Activated CD4-positive, CD25-positive, alpha-beta regulatory T cell treated with anti-CD3 and anti-CD28 coated beads, Interleukin-2, amount 50 U/mL, for 16 hours (primary cell): ENCODE results near the gene RASSF8.
A peak's percentile ranks its signal among the peaks of the same experiment; 100 is the strongest.

Experiments used
- DNase-seq: peaks from one replicate; pipeline ENCODE4 v3.0.0-alpha.2; 2020; ENCODE audit warnings: low read depth, low spot score

The RASSF8 gene

GRCh38 chr12:26102953-26103352 lies 144.5 kb downstream of the RASSF8 start:
- DNase-seq, result no peak

DNA sequence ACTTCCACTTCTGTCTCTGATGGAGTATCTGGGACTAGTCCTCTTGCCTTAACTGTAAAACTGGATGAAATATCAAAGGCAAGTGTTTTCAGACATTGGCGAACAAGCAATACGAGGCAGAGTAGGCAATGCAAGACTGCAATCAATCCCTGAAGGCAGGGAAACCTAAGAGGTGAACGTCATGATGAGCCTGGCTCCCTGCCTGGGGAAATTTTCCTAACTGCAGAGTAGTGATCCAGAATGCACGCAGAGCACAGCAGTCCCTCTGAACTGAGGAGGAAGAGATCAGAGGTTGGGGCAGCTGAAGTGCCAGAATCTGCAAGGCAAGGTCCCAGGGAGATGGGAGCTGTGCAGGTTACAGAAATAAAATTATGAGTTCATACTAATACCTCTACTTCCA lies 147.9 kb downstream of the RASSF8 start:
- DNase-seq, result no peak

DNA sequence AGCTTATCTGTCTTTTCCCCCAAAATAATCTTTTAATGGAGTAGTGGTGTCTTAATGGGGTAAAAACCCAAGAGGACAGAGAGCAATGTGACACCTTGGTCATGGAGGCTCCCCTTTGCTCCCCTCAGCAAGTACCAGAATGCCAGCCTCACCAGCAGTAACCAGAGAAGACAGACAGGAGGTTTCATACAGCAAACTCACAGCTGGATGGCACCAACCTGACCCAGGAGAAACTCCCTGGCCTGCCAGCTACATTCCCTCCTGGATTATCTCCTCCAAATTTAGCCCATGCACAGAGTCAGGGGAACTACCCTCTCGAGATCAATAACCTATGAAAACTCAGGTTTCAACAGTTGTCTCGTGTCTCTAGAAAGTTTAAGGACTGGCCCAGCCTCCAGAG lies 150.4 kb downstream of the RASSF8 start:
- no peak for DNase-seq

GRCh38 chr12:26109343-26109881 lies 150.9 kb downstream of the RASSF8 start:
- no peak for DNase-seq

DNA sequence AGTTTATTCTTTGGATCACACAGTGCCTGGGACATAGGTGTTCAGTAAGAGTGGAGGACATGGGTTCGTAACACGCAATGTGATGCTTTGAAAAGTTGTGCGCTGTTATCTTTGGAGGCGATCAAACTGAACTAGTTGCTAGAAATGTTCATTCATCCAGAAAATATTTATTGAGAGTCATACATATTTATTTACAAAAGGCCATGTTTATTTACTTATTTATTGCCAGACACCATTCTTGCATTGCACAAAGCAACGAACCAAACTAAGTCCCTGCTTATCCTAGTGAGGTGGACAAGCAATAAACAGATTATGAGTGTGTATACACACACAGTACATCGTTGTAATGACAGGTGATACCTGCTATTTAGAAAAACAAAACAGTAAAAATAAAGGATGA lies 153.8 kb downstream of the RASSF8 start:
- DNase-seq, result no peak

GRCh38 chr12:26112703-26113147 lies 154.2 kb downstream of the RASSF8 start:
- no peak for DNase-seq

DNA sequence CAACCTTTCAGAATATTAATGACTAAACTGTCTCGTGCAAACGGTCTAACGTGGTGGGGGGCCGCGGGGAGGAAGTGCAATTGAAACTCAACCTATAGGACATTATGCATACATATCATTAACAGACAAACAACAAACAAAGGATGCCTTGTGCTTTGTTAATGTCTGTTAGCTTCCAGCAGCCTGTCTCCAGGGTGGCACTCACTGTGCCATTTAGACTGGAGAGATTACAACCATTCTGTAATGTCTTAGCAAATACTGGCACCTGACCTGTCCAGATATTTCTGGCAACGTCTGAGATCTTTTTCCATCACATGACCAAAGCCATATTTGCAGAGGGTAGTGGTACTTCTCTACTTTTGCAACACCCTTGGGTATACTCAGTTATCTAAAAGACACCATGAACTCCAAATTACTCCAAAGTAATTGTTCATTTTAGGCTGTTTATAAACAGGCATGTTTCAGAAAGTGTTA lies 154.7 kb downstream of the RASSF8 start:
- DNase-seq, result no peak

- DNase-seq, result peak; percentile 31
Measured at GRCh38 chr12:26113853-26114719, 155.6 kb downstream of the RASSF8 start.

DNA sequence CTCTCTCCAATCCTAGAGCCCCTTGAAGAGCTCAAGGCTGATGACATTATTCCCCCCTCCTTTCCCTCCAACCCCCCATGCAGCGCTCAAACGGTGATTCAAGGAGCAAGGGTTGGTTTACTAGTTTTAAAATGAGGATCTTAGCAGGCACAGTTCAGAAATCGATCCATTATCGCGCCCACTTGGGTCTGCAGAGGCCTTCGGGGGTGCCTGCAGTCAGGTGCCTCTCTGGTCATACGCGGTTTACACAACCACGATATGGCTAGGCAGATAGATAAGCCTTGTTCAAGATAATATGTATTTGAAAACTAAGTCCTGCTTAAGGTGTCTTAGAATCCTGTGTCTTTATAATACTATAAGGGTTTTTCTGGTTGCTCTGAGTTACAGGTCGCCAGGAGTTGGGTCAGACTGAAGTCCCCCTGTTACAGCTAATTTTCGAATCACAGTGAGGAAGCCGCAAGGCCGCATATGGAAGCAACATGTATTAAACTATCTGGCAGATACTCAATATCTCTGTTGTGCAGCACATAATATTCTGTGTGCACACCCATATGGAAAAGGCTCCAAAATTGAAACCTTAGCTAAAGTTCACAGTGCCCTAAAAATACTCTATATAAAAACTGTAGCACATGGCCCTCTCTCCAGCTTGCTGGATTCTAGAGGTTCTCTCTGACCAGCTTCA lies 156.4 kb downstream of the RASSF8 start:
- DNase-seq, result no peak

DNA sequence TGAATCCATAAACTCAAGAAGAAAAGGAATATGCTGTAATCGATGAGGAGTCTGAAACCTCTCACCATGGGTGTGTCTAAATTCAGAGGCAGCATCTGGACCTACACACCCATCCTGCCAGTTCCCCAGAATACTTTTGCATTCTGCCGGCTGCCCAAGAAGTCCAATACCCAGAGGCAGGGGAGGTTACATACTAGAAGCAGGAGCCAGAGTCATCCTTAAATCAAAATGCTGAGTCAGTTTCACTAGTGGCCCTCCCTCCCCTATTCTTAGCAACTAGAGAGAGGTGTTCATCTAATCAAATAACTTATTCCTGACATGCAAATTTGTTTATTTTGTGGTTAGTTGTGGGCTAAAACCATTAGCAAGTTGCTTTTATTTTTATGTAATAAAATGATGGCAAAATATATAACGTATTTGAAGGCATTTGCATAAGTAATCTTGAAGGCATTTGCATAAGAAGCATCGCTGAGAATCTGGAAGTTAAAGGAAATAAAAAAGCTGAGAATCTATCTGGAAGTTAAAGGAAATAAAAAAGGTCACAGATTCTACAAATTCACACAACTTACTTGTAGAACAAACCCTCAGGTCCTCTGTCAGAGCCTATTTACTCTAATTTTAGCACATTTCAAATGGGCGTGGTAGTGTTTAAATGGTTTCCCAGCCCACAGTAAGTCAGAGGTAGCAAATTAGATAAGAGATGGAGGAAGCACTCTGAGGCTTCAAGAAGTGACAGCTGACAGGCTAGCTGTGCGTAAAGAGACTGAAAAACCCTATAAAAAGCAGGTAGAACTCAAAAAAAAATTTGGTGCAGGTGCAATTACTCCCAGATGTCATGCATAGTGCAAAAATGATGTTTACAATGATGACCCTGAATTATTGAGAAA lies 158.6 kb downstream of the RASSF8 start:
- no peak for DNase-seq

DNA sequence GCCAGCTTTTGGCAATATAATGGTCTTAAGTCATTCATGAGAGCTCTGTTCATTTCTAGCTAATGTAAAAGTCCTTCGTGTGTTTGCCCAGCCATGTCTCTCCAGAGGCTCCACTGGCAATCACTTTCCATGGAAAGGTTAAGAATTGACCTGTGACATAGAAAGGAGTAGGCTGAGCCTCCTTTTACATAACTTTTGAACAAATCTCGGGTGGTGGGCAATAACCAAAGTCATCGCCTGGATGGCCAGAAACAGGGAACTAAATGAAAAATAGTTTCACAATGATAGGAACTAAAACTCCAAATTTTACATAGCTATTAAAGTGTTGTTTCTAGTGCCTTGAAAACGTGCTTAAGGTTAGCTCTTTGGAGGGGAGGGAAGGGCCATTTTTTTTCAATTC lies 159.8 kb downstream of the RASSF8 start:
- DNase-seq, result no peak

DNA sequence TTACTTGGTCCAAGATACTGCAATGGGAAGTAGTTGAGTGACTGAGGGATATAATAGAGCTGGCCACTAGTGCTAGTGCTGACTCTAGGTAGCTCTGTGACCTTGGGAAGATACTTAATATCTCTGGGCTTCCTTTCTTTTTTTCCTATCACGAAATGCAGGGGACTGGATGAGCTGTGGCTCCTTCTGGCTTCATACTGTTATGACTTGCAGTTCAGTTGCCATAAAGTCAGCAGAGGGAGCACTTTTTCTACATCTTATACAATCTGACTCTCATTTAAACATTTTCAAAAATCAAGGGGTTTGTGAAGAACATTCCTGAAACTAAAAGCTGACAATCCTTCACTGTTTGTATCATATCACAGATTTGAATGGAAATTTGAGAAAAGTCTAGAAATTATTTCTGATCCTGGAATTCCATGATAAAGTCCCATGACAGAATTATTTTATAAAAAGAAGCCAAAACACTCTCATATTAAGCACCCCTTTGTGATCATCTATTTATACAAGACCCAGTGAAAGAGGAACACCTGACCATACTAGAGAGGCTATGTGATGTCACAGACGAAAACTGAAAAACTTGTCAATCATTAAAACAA lies 161.0 kb downstream of the RASSF8 start:
- no peak for DNase-seq

DNA sequence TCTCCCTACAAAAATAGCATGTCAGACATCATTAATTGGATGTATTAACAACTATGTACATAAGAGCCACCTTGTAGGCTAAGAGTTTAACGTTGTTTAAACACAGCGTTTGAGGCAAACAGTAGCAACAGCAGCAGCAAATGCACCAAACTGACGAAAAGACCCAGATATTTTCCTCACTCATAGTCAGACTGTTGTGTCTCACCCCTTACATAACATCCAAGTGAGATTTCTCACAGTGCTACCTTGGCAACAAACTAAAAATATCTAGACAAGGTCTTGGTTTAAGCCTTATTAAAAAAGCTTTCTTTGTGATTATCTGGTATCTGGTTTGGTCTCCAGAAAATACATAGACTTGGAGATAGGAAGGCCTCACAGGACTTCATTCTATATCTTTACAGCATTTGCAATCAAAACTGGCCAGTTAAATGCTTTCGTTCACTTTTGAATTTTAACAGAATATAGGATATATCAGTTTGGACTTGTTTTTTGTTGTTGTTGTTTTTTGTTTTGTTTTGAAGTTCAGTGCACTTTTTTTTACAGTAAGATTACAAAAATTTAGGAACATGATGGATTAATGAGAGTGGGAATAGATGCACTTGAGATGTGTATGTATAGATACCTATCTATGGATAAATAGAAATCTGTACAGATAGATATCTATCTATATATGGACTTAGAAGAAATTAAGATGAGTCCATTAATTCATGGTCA lies 162.2 kb downstream of the RASSF8 start:
- DNase-seq, result no peak

DNA sequence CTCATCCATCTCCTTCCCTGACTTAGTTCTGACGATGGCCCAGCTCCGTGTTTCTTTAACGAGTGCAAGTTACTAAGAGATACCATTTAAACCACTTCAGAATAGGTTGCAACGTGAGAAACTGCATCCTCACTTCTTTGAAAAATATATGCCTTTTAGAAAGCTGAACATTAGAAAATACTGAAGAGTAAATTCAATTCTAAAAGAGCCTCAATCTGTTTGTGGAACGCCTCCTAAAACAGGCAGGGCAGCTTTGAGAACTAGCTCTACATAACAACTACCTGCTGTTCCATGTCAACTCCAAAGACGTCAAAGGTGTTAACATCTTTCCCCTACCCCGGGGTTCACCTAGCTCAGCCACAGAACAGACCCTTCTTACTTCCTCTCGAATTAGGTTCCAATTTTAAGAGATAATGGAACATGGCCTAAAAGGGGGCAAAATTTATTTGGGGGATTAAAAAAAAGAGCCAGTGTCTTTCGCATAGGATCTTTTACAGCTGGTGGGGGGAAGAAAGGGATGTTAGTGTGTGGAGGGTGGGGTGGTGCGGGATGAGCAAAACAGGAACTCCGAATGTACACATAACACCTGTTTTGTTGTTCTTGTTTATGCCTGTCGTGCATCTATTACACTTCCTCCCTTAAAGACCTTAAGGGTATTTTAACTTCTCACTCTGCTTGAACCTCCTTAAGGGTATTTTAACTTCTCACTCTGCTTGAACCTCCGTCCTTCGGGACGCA lies 163.0 kb downstream of the RASSF8 start:
- DNase-seq, result no peak

DNA sequence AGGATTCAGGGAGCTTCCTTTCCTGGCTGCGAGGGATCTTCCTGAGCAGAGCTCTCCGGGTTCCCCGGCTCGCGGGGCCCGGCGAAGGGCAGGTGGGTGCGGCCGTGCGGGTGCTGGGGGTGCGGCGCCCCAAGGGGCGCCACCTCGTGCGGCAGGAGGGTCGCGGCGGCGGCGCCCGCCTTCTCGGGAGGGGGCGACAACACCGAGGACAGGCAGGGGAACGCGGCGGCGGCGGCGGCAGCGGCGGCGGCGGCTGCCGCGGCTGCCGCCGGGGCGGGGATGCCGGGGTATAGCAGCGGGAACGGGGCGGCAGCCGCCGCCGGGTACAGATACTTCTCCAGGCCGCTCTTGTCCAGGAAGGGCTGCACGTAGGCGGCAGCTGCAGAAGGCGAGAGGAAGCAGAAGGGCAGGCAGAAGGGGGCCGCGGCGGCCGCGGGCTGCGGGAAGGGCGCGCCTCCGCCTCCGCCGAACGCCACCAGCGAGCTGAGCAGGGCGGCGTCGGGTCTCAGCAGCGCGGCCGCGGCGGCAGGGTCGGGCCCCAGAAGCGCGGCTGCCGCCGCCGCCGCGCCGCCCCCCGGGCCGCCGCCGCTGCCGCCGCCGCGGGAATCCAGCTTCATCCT lies 163.7 kb downstream of the RASSF8 start:
- no peak for DNase-seq

DNA sequence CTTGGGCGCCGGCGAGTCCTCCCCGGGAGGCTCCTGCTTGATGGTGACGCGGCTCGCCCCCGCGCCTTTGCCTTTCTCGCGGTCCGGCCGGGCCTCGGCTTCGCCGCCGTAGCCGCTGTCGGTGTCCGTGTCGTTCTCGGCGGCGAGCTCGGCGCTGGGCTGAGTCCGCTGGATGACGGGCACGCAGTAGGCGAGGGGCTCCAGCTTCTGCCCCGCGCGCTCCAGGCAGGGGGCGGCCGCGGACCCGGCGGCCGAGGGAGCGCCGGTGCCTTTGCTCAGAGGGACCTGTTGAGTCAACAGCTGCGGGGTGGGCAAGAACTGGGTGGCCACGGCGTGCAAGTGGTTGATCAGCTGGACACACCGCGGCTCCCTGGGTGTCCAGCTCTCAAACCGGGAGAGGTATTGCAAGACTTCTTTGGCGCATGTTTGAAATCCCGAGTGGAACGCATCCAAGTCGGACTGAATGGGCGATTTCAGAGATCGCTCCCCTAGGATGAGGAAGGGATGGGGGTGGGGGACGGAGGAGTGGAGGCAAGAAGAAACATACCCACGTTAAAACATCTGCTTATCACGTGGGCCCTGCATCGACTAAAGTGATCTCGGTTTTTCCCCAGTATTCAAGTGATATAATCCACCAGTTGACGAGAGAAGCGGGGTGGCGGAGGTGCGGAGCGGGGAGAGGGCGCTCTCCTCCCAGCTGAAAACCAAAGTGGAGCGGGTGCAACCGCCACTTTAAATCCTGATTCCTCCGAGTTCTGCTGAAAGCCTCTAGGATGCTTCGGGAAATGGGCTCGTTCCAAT lies 164.4 kb downstream of the RASSF8 start:
- DNase-seq, result no peak

DNA sequence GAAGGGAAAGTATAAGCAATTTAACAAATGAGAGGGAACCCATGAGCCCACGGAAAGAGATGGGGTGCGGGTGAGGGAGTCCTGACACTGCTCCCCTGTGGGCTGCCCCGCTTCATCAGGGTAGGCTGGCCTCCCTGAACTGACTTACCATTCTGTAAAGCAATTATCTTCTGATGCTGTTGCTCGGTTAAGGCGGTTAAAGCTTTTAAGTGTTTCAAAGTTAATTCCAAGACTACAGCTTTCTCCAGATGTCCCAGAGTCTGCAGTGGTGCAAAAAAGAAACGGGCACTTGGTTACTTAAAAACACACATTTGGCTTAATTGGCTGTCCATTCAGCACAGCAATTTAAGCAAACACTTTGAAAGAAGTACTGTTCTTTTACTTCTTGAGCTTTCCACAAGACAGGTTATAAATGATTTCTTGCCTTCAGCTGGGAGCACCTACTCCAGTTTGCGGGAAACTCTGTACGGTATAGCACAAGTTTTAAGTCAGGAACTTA lies 165.0 kb downstream of the RASSF8 start:
- no peak for DNase-seq
